Large intestine (tissue), 3 donors: ENCODE data around the gene ARHGAP31. TPM values are rescaled to one million over a fixed set of nuclear protein-coding genes. Genes with fewer than 3 reads are reported as not detected.
A peak's percentile ranks its signal among the peaks of the same experiment; 100 is the strongest.

Source experiments
- DNase-seq, 2 donors: peaks; one replicate each; pipeline versions ENCODE4 v3.0.0 to v3.0.0-alpha.2; 2013
- H3K27ac ChIP-seq: one replicate; pipeline ENCODE4 v1.5.1; 2013; ENCODE audit warnings: low read length
- H3K27me3 ChIP-seq: 2 replicates; pipeline ENCODE4 v1.6.1; 2013; ENCODE audit warnings: low read length; ENCODE audit not compliant: control insufficient read depth, insufficient read depth
- H3K36me3 ChIP-seq: 2 replicates; pipeline ENCODE4 v1.6.1; 2013; ENCODE audit warnings: low read length; ENCODE audit not compliant: control insufficient read depth, insufficient read depth
- H3K4me1 ChIP-seq: one replicate; pipeline ENCODE4 v1.6.1; 2013; ENCODE audit warnings: low read length; ENCODE audit not compliant: control insufficient read depth, insufficient read depth
- H3K4me3 ChIP-seq: one replicate; pipeline ENCODE4 v1.5.1; 2013; ENCODE audit warnings: low read length
- H3K9me3 ChIP-seq: one replicate; pipeline ENCODE4 v1.6.1; 2013; ENCODE audit warnings: mild to moderate bottlenecking, low read depth, low read length, moderate library complexity; ENCODE audit not compliant: control insufficient read depth
- WGBS: methylation state at CpG from one replicate; pipeline ENCODE4 v1.1.5; 2013; ENCODE audit warnings: low lambda C conversion rate; ENCODE audit not compliant: insufficient coverage; 5-methylcytosine and 5-hydroxymethylcytosine counted together
- polyA plus RNA-seq: library from polyadenylated mRNA; unstranded; fragments of 120-200 nt; gene quantifications from one replicate; pipeline ENCODE4 v1.2.1, GENCODE V29; 2013

Gene ARHGAP31
- polyA plus RNA-seq, 1 donor: 5.6 TPM

DNA sequence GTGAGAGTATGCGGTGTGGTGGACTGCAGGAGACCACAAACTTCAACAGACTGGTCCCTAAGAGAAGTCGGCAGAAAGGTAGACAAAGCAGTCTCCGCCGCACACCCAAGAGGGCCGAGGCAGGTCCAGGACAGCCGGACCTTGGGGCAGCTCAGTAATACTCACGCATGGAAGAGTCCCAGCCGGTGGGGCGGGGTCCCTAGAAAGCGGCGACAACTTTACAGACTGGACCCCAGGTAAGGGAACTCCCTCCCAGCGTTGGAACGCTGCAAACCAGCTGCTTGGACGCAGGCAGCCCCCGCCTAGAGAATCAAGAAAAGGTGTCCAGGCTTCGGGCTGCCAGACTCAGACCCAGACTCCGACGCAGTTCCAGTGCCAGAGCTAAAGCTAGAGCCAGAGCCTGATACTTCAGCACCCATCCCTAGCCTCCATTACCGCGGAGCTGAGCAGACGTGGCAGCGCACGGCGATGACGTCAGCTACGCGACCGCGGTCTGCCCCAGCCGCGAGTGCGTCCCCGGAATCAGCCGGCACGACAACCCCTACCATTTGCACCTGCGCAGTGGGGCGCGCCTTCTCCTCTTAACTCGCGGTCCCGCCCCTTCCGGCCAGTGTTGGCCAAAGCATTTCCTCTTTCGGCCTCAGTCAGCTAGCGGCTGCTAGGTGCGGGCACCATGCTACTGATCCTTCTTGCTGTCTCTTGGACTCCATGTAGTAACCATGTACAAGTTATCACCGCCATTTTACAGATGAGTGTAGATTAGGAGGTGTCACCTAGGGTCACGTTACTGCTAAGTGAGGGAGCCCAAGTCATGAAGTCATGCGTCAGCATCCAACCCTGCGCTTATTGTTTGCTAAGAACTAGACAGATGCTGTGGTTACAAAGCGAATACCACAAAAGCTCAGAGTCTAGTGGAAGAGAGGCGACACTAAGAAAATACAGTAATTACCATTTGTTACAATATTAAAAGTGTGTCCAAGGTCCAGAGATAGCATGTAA, 169.3 kb downstream of the ARHGAP31 start, which contains the start of gene TMEM39A:
TMEM39A (minus strand) TSS at position 445 of the 999 bp plus-strand sequence. CDS start 1,541 bp downstream, outside the sequence.
- Histone ChIP-seq H3K4me1 (peaks cover 12% of the 10 kb centered on the region), H3K9me3 (no peaks in the 10 kb centered on the region), H3K4me3 (peak within 1 kb of the TSS; percentile 98), H3K27me3 (no peaks in the 10 kb centered on the region), H3K36me3 (peaks cover 16% of the 10 kb centered on the region), H3K27ac (peak within 1 kb of the TSS; percentile 86)
- DNase-seq: peak; percentile 98 to 99
- WGBS: no CpG with 5 or more reads among the region's 51 CpGs

DNA sequence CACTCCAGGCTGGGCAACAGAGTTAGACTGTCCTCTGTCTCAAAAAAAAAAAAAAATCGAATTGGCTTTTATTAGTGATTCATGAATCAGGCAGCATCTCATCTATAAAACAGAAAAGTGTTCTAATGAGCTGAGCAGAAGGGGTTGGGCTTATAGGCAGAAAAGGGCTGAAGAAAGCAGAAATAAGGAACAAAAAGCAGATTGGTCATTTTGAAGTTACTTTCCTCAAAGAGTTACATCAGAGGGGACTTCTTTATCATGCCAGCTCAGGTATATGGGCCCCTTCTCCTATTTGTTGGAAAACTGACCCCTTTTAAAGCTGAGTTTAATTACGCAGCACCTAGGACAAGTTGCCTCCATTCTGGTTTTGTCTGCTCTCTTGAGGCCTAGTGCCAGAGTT, 173.9 kb downstream of the ARHGAP31 start:
- Histone ChIP-seq H3K27ac (no peak overlapping the region), H3K36me3 (peaks cover 13% of the 10 kb centered on the region), H3K4me1 (peaks cover 27% of the 10 kb centered on the region), H3K9me3 (no peaks in the 10 kb centered on the region), H3K4me3 (no peak overlapping the region), H3K27me3 (no peaks in the 10 kb centered on the region)
- WGBS: 60% methylated on average over 1 of the region's 2 CpGs
- DNase-seq: no peak

DNA sequence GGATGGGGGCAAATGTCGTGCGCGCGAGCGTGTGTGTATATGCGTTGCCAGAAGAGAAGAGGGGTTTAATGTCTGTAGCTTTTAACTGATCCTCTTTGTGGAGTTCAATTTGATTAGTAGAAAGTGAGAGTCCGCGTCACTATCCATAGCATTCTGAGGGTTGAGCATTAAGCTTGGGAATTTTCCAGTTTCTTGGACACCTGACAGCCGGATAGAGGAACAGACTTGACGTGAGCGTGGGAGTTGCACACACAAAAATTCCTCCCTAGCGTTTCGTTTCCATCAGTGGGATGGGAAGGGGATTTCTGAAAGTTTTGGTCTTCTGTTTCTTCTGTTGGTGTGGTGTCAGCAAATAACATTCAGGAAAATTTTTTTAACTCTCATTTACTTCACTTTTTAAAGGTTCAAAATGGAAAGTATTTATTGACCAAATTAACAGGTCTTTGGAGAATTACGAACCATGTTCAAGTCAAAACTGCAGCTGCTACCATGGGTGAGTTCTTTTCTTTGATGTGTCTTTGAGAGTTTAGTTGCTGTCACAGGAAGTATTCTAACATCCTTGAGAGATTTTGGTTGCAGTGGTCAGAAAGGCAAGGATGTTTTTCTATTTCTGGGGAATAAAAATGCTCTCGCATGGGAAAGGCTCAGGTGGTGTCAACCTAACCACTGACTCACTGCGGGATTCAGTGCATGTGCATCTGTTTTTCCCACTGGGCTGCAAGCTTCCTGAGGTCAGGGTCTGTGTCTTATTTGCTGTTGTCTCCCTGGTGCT, 175.4 kb downstream of the ARHGAP31 start:
- WGBS: 20% methylated on average over 3 of the region's 16 CpGs
- Histone ChIP-seq H3K27me3 (no peaks in the 10 kb centered on the region), H3K4me1 (peaks cover 24% of the 10 kb centered on the region), H3K27ac (peak overlapping the region; percentile 32), H3K9me3 (no peaks in the 10 kb centered on the region), H3K4me3 (peak overlapping the region; percentile 95), H3K36me3 (peaks cover 19% of the 10 kb centered on the region)
- DNase-seq: no peak

Other genes starting within 250 kb of the ARHGAP31 start
- not detected for gene TEX55, start 148.2 kb upstream of the ARHGAP31 start, polyA plus RNA-seq
- gene UPK1B, start 120.8 kb upstream of the ARHGAP31 start, polyA plus RNA-seq: 1.1 TPM
- gene B4GALT4, start 53.5 kb upstream of the ARHGAP31 start, polyA plus RNA-seq: 54.5 TPM
- 37.9 TPM for gene TMEM39A, start 169.2 kb downstream of the ARHGAP31 start, polyA plus RNA-seq
- gene POGLUT1, start 174.6 kb downstream of the ARHGAP31 start, polyA plus RNA-seq: 18.7 TPM
- gene TIMMDC1, start 204.2 kb downstream of the ARHGAP31 start, polyA plus RNA-seq: 67.9 TPM